Activated CD8-positive, alpha-beta T cell treated with anti-CD3 and anti-CD28 coated beads, Interleukin-2, amount 10 ng/mL, durations not matched to agents 7 days and 5 days (primary cell): ENCODE results near the gene AFDN. TPM values are rescaled to one million over a fixed set of nuclear protein-coding genes. Genes with fewer than 3 reads are reported as not detected.

Source experiments
- ATAC-seq: fragments of 150-1000 bp; cut with Tn5 transposase; one replicate; pipeline ENCODE4 v1.10.0; 2021; ENCODE audit warnings: moderate library complexity
- CTCF ChIA-PET: fragments of 350-600 bp; sonication (Branson Sonifier 250); formaldehyde crosslinking; loops from one replicate; lab custom pipeline; 2021; ENCODE audit warnings: antibody characterized with exemption; lab: Charles Lee
- POLR2A ChIA-PET: fragments of 350-600 bp; sonication (Branson Sonifier 250); formaldehyde crosslinking; loops from one replicate; lab custom pipeline; 2021; ENCODE audit warnings: antibody characterized with exemption; lab: Charles Lee
- DNase-seq: peaks from one replicate; pipeline ENCODE4 v3.0.0-alpha.2; 2020
- H3K27ac Mint-ChIP-seq: one replicate; pipeline ENCODE4 v1.8.0; 2021; ENCODE audit warnings: mild to moderate bottlenecking, mixed read lengths
- H3K27me3 Mint-ChIP-seq: one replicate; pipeline ENCODE4 v1.8.0; 2021; ENCODE audit warnings: low read depth, mixed read lengths
- H3K36me3 Mint-ChIP-seq: one replicate; pipeline ENCODE4 v1.8.0; 2021; ENCODE audit warnings: low read depth, mixed read lengths
- H3K4me1 Mint-ChIP-seq: one replicate; pipeline ENCODE4 v1.8.0; 2021; ENCODE audit warnings: low read depth, mixed read lengths
- H3K4me3 Mint-ChIP-seq: one replicate; pipeline ENCODE4 v1.8.0; 2021; ENCODE audit warnings: mild to moderate bottlenecking, mixed read lengths
- H3K9me3 Mint-ChIP-seq: one replicate; pipeline ENCODE4 v1.8.0; 2022; ENCODE audit warnings: mixed read lengths; ENCODE audit not compliant: insufficient read depth
- total RNA-seq, 2 experiments: library from RNA; stranded (reverse); gene quantifications; one replicate each; pipeline ENCODE4 v1.2.3, GENCODE V29; 2021

AFDN gene
- total RNA-seq, 2 experiments from 2014 or later: 20.9 to 24.2 TPM

GRCh38 chr6:167946007-167946406 is 119.3 kb downstream of the AFDN start:
- CTCF ChIA-PET: no interaction called here
- H3K4me3 Mint-ChIP-seq: no peak overlapping the region
- H3K27ac Mint-ChIP-seq: no peak overlapping the region
- peaks cover 3% of the 10 kb centered on the region for H3K36me3 Mint-ChIP-seq
- POLR2A ChIA-PET: no interaction called here
- H3K9me3 Mint-ChIP-seq: no peaks in the 10 kb centered on the region
- ATAC-seq (no peak), DNase-seq (no peak)
- H3K27me3 Mint-ChIP-seq: no peaks in the 10 kb centered on the region
- H3K4me1 Mint-ChIP-seq: no peaks in the 10 kb centered on the region

- ChIA-PET POLR2A (no interaction called here), CTCF (no interaction called here)
- ATAC-seq (no peak), DNase-seq (no peak)
- Mint-ChIP-seq H3K4me3 (no peak overlapping the region), H3K9me3 (no peaks in the 10 kb centered on the region), H3K27ac (no peak overlapping the region), H3K36me3 (peaks cover 3% of the 10 kb centered on the region), H3K27me3 (no peaks in the 10 kb centered on the region), H3K4me1 (no peaks in the 10 kb centered on the region)
Measured at GRCh38 chr6:167946604-167947003, 119.9 kb downstream of the AFDN start.

DNA sequence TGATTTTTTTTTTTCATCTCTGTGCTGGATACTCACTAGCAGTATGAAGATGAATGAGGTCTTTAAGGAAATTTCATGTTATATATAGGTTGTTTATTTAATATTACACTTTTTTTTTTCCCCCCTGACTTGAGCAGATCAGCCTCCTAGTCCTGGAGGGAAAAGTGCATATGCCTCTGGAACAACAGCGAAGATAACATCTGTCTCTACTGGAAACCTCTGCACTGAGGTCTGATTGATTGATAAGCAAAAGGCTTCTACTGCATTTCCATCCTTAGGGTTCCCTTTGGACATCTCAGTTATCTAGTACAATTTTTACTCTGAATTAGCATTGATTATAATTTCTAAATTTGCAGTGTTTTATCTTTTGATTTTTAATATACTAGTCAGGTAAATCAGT is 121.0 kb downstream of the AFDN start:
- ChIA-PET CTCF (no interaction called here), POLR2A (no interaction called here)
- H3K36me3 Mint-ChIP-seq: peaks cover 3% of the 10 kb centered on the region
- no peak overlapping the region for H3K4me3 Mint-ChIP-seq
- no peaks in the 10 kb centered on the region for H3K4me1 Mint-ChIP-seq
- DNase-seq (no peak), ATAC-seq (no peak)
- no peaks in the 10 kb centered on the region for H3K9me3 Mint-ChIP-seq
- no peaks in the 10 kb centered on the region for H3K27me3 Mint-ChIP-seq
- no peak overlapping the region for H3K27ac Mint-ChIP-seq

- Mint-ChIP-seq H3K27me3 (no peaks in the 10 kb centered on the region), H3K36me3 (peaks cover 3% of the 10 kb centered on the region), H3K9me3 (no peaks in the 10 kb centered on the region), H3K4me3 (no peak overlapping the region), H3K4me1 (no peaks in the 10 kb centered on the region), H3K27ac (no peak overlapping the region)
- ChIA-PET CTCF (no interaction called here), POLR2A (no interaction called here)
- ATAC-seq: no peak
- no peak for DNase-seq
Measured at GRCh38 chr6:167948716-167949115, 122.0 kb downstream of the AFDN start.

DNA sequence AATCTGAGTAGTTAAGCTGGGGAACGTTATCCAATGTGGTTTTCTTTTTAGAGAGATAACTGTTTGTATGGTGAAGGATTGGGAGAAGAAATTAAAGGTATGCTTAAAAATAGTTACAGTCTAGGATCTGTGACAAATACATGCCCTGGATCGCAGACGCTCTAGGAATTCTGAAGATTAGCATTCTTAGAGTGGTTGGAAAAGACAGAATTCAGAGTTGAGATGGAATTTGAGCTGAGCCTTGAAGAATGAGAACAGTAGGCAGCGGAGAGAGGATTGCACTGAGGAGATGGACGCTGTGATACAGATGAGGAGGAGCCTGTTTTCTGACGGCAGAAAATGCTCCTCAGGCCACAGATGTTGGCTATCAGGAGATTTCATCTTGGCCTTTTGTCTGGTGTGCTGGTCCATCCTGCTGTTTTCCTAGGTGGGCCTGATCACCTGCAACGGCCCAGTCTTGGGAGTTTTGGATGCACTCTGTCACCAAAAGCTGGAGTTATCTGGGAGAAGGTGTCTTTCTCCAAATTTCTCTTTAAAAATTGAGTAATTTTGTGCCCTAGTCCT is 122.5 kb downstream of the AFDN start:
- no peaks in the 10 kb centered on the region for H3K9me3 Mint-ChIP-seq
- CTCF ChIA-PET: no interaction called here
- peaks cover 3% of the 10 kb centered on the region for H3K36me3 Mint-ChIP-seq
- H3K4me1 Mint-ChIP-seq: no peaks in the 10 kb centered on the region
- H3K27me3 Mint-ChIP-seq: no peaks in the 10 kb centered on the region
- no peak overlapping the region for H3K4me3 Mint-ChIP-seq
- no peak for DNase-seq
- POLR2A ChIA-PET: no interaction called here
- no peak overlapping the region for H3K27ac Mint-ChIP-seq
- no peak for ATAC-seq

GRCh38 chr6:167951781-167952511 is 125.2 kb downstream of the AFDN start:
- DNase-seq (no peak), ATAC-seq (no peak)
- POLR2A ChIA-PET: no interaction called here
- Mint-ChIP-seq H3K36me3 (peaks cover 3% of the 10 kb centered on the region), H3K9me3 (no peaks in the 10 kb centered on the region), H3K4me1 (no peaks in the 10 kb centered on the region), H3K27ac (no peak overlapping the region), H3K27me3 (no peaks in the 10 kb centered on the region), H3K4me3 (no peak overlapping the region)
- CTCF ChIA-PET: no interaction called here

GRCh38 chr6:167952512-167952859 is 125.8 kb downstream of the AFDN start:
- Mint-ChIP-seq H3K36me3 (peaks cover 3% of the 10 kb centered on the region), H3K27me3 (no peaks in the 10 kb centered on the region), H3K27ac (no peak overlapping the region), H3K9me3 (no peaks in the 10 kb centered on the region), H3K4me1 (no peaks in the 10 kb centered on the region), H3K4me3 (no peak overlapping the region)
- CTCF ChIA-PET: no interaction called here
- no peak for DNase-seq
- POLR2A ChIA-PET: no interaction called here
- ATAC-seq: no peak

DNA sequence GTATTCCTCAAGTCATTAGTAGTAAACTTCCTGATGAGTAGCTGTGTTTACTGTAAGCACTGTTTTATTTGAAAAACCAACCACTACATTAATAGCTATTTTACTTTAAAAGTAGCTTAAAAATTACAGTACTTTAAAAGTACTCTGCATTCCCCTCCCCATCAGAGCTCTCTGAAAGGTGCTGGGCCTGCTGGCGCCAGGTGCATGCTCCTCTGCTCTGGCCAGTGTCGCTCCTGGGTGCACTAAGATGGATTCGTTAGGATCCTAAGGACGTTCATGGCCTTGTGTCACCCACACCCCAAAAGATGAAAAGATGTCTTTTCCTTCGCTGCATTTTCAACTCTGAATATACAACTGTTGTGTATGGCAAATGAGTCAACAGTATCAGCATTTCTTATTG is 126.8 kb downstream of the AFDN start:
- Mint-ChIP-seq H3K9me3 (no peaks in the 10 kb centered on the region), H3K4me1 (no peaks in the 10 kb centered on the region), H3K27ac (no peak overlapping the region), H3K36me3 (no peaks in the 10 kb centered on the region), H3K27me3 (no peaks in the 10 kb centered on the region), H3K4me3 (no peak overlapping the region)
- ATAC-seq (no peak), DNase-seq (no peak)
- POLR2A ChIA-PET: no interaction called here
- CTCF ChIA-PET: no interaction called here

DNA sequence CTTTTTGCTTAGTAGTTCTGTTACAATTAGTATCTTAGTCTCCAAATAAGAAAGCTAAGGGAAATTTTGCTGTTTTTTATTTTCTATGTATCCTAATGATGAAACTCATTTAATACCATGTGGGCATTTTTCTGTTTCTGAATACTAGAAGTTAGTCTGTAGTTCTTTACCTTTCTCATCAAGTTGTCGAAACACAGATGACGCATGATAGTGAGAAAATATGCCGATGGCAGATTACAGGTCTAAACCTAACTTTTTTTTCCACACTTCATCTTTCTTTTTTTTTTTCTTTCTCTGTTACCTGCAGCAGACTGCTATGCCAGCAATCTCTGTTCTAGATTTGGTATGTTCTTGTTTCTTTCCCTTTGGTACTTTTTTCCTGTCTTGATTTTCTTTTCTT is 127.4 kb downstream of the AFDN start:
- Mint-ChIP-seq H3K4me1 (no peaks in the 10 kb centered on the region), H3K27ac (no peak overlapping the region), H3K36me3 (no peaks in the 10 kb centered on the region), H3K27me3 (no peaks in the 10 kb centered on the region), H3K9me3 (no peaks in the 10 kb centered on the region), H3K4me3 (no peak overlapping the region)
- DNase-seq: no peak
- no peak for ATAC-seq
- CTCF ChIA-PET: no interaction called here
- POLR2A ChIA-PET: no interaction called here

DNA sequence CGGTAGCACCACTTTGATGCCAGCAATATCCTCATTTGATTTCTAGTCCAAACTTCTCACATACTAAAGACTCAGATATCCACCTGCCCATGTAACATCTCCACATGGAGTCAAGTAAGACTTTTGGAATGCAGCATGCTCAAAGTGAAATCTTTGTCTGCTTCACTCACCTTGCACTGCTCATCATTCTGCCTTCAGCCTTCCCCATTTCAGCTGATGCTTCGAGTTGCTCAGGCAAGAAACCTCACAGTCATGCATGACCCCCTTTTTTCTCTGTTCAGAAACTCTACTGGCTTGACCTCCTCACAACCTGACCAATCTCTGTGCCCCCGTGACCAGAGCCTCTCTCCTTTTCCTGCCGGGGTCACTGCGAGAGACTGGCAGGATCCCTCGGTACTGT is 129.8 kb downstream of the AFDN start:
- ATAC-seq (no peak), DNase-seq (no peak)
- Mint-ChIP-seq H3K36me3 (no peaks in the 10 kb centered on the region), H3K27me3 (no peaks in the 10 kb centered on the region), H3K4me1 (no peaks in the 10 kb centered on the region), H3K4me3 (no peak overlapping the region), H3K9me3 (no peaks in the 10 kb centered on the region), H3K27ac (no peak overlapping the region)
- CTCF ChIA-PET: no interaction called here
- POLR2A ChIA-PET: no interaction called here

- no peaks in the 10 kb centered on the region for H3K9me3 Mint-ChIP-seq
- no peaks in the 10 kb centered on the region for H3K36me3 Mint-ChIP-seq
- no peak for ATAC-seq
- POLR2A ChIA-PET: no interaction called here
- CTCF ChIA-PET: no interaction called here
- no peak overlapping the region for H3K4me3 Mint-ChIP-seq
- H3K27me3 Mint-ChIP-seq: no peaks in the 10 kb centered on the region
- H3K4me1 Mint-ChIP-seq: no peaks in the 10 kb centered on the region
- no peak for DNase-seq
- no peak overlapping the region for H3K27ac Mint-ChIP-seq
Measured at GRCh38 chr6:167956983-167957492, 130.3 kb downstream of the AFDN start.

GRCh38 chr6:167957626-167958025 is 130.9 kb downstream of the AFDN start:
- H3K9me3 Mint-ChIP-seq: no peaks in the 10 kb centered on the region
- CTCF ChIA-PET: no interaction called here
- no peak overlapping the region for H3K27ac Mint-ChIP-seq
- no peaks in the 10 kb centered on the region for H3K4me1 Mint-ChIP-seq
- POLR2A ChIA-PET: no interaction called here
- H3K4me3 Mint-ChIP-seq: no peak overlapping the region
- H3K36me3 Mint-ChIP-seq: peaks cover under 1% of the 10 kb centered on the region
- H3K27me3 Mint-ChIP-seq: no peaks in the 10 kb centered on the region
- ATAC-seq (no peak), DNase-seq (no peak)

DNA sequence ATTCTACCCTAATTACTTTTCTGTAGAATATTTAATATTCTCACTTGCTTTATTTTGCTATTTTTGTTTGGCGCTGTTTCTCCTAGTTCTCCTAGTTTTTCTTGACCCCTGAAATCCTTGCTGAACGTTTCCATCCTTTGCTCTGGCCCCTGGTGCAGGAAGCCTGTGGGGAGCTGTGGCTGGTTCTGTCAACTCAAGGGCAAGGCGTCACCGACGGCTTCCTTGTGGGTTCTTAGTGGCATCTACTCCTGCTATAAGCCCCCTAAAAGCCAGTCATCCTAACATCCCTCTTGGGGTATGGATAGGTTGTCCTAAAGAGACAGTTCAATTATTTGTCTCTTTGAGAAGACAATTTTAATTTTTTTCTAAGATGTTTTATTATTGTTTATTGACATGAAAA is 133.9 kb downstream of the AFDN start:
- no peak overlapping the region for H3K27ac Mint-ChIP-seq
- POLR2A ChIA-PET: no interaction called here

More for the DNA sequence above, 133.9 kb downstream of the AFDN start:
- no peak for ATAC-seq
- peaks cover 3% of the 10 kb centered on the region for H3K36me3 Mint-ChIP-seq
- H3K27me3 Mint-ChIP-seq: no peaks in the 10 kb centered on the region
- H3K4me1 Mint-ChIP-seq: peaks cover 5% of the 10 kb centered on the region
- CTCF ChIA-PET: no interaction called here
- no peak for DNase-seq
- no peaks in the 10 kb centered on the region for H3K9me3 Mint-ChIP-seq
- no peak overlapping the region for H3K4me3 Mint-ChIP-seq
